H1 (cell line): ENCODE data around the gene CEP104. TPM values are rescaled to one million over a fixed set of nuclear protein-coding genes. Genes with fewer than 3 reads are reported as not detected.

ENCODE experiments used
- CTCF ChIA-PET: fragments of 300-600 bp; sonication (Branson Sonifier 250); formaldehyde crosslinking; loops from one replicate; lab custom pipeline; 2021; ENCODE audit not compliant: partially characterized antibody; lab: Charles Lee
- POLR2A ChIA-PET: fragments of 300-600 bp; sonication (Branson Sonifier 250); formaldehyde crosslinking; loops from one replicate; lab custom pipeline; 2021; ENCODE audit warnings: inconsistent platforms; ENCODE audit not compliant: partially characterized antibody; lab: Charles Lee
- DNase-seq, 2 experiments: peaks; one replicate each; pipeline versions ENCODE4 v3.0.0 to v3.0.0-alpha.2; 2010 to 2022; ENCODE audit warnings: low spot score in 2 of 2, low read depth in 1 of 2, mixed read lengths in 1 of 2
- FAIRE-seq: peaks from 2 replicates; lab custom pipeline; 2011; peaks lifted over from hg19 to GRCh38; lab: Jason Lieb, UNC
- H2AFZ ChIP-seq: 2 replicates; pipeline ENCODE4 v1.8.1; 2012; ENCODE audit warnings: low read length, inconsistent platforms
- H2AK5ac ChIP-seq: 2 replicates; pipeline ENCODE4 v1.6.1; 2013; ENCODE audit warnings: low read depth, low read length
- H2BK120ac ChIP-seq: replicated peaks from 2 replicates; pipeline ENCODE3; 2013; ENCODE audit warnings: low read depth, low read length, inconsistent platforms
- H2BK12ac ChIP-seq: 2 replicates; pipeline ENCODE4 v1.6.1; 2013; ENCODE audit warnings: low read depth, low read length
- H2BK15ac ChIP-seq: 2 replicates; pipeline ENCODE4 v1.6.1; 2013; ENCODE audit warnings: low read length
- H2BK20ac ChIP-seq: 2 replicates; pipeline ENCODE4 v1.6.1; 2013; ENCODE audit warnings: low read length
- H2BK5ac ChIP-seq: 2 replicates; pipeline ENCODE4 v1.6.1; 2013; ENCODE audit warnings: low read depth, low read length
- H3K14ac ChIP-seq: 2 replicates; pipeline ENCODE4 v1.6.1; 2013; ENCODE audit warnings: inconsistent platforms; ENCODE audit not compliant: insufficient read length
- H3K18ac ChIP-seq: 2 replicates; pipeline ENCODE4 v1.6.1; 2013; ENCODE audit warnings: low read length; ENCODE audit errors: extremely low read depth
- H3K23ac ChIP-seq: 2 replicates; pipeline ENCODE4 v1.6.1; 2013; ENCODE audit warnings: inconsistent platforms; ENCODE audit not compliant: insufficient read length
- H3K23me2 ChIP-seq: 2 replicates; pipeline ENCODE4 v1.6.1; 2013; ENCODE audit warnings: low read depth, low read length
- H3K27ac ChIP-seq: 2 replicates; pipeline ENCODE4 v1.6.1; 2011; ENCODE audit warnings: low read depth, low read length, inconsistent platforms
- H3K27me3 ChIP-seq, 4 experiments: replicated peaks in 1 of 4; 1 replicate in 1 of 4; 2 replicates in 3 of 4; pipeline versions ENCODE4 v1.6.1 to v1.8.1; 2011 to 2013; ENCODE audit warnings: low read length in 3 of 4, mild to moderate bottlenecking in 3 of 4, inconsistent platforms in 2 of 4, mixed read lengths in 2 of 4, moderate library complexity in 1 of 4; ENCODE audit not compliant: control insufficient read depth in 3 of 4, insufficient read depth in 3 of 4; ENCODE audit errors: extremely low read depth in 1 of 4
- H3K36me3 ChIP-seq, 4 experiments: 2 replicates each; pipeline versions ENCODE4 v1.6.1 to v1.8.1; 2011 to 2013; ENCODE audit warnings: mild to moderate bottlenecking in 4 of 4, low read length in 3 of 4, moderate library complexity in 2 of 4, control low read depth in 1 of 4, inconsistent platforms in 1 of 4; ENCODE audit not compliant: insufficient read depth in 4 of 4, control insufficient read depth in 2 of 4
- H3K4ac ChIP-seq: replicated peaks from 2 replicates; pipeline ENCODE3; 2013; ENCODE audit warnings: low read length, low read depth, mixed read lengths, inconsistent platforms; ENCODE audit not compliant: insufficient read length
- H3K4me1 ChIP-seq, 4 experiments: replicated peaks in 1 of 4; 1 replicate in 1 of 4; 2 replicates in 3 of 4; pipeline versions ENCODE4 v1.6.1 to v1.8.1; 2011 to 2013; ENCODE audit warnings: low read length in 3 of 4, inconsistent platforms in 2 of 4, mixed read lengths in 1 of 4; ENCODE audit not compliant: insufficient read depth in 4 of 4, control insufficient read depth in 3 of 4
- H3K4me2 ChIP-seq, 2 experiments: 2 replicates each; pipeline versions ENCODE4 v1.6.1 to v1.8.1; 2011 to 2013; ENCODE audit warnings: low read depth in 2 of 2, low read length in 2 of 2, control low read depth in 1 of 2, inconsistent platforms in 1 of 2, mild to moderate bottlenecking in 1 of 2; ENCODE audit not compliant: insufficient read depth in 1 of 2
- H3K4me3 ChIP-seq, 4 experiments: fragments of 200-600, 300-600 bp in 1 of 4; sonication (generic), shearing (Covaris generic), sonication (Bioruptor Twin) in 1 of 4; 2 replicates each; pipeline versions ENCODE4 v1.5.1 to v1.8.1; 2011 to 2016; ENCODE audit warnings: low read length in 4 of 4, low read depth in 3 of 4, control low read depth in 2 of 4, inconsistent platforms in 2 of 4, mild to moderate bottlenecking in 2 of 4, mixed read lengths in 1 of 4, moderate library complexity in 1 of 4; ENCODE audit not compliant: insufficient read depth in 2 of 4; ENCODE audit errors: extremely low read depth in 1 of 4
- H3K56ac ChIP-seq: replicated peaks from 2 replicates; pipeline ENCODE3; 2013; ENCODE audit warnings: low read depth, mild to moderate bottlenecking, mixed read lengths, low read length, inconsistent platforms; ENCODE audit not compliant: insufficient read length
- H3K79me1 ChIP-seq: 2 replicates; pipeline ENCODE4 v1.6.1; 2013; ENCODE audit warnings: low read depth, low read length, control low read depth
- H3K79me2 ChIP-seq, 2 experiments: 2 replicates each; pipeline versions ENCODE4 v1.6.1 to v1.8.1; 2012 to 2013; ENCODE audit warnings: low read length in 2 of 2, mild to moderate bottlenecking in 2 of 2, inconsistent platforms in 1 of 2; ENCODE audit not compliant: insufficient read depth in 2 of 2, control insufficient read depth in 1 of 2
- H3K9ac ChIP-seq, 4 experiments: replicated peaks in 1 of 4; 1 replicate in 1 of 4; 2 replicates in 3 of 4; pipeline versions ENCODE4 v1.6.1 to v1.8.1; 2011 to 2013; ENCODE audit warnings: low read depth in 3 of 4, low read length in 3 of 4, control low read depth in 2 of 4, mild to moderate bottlenecking in 2 of 4, moderate library complexity in 2 of 4, inconsistent platforms in 1 of 4; ENCODE audit errors: extremely low read depth in 1 of 4
- H3K9me3 ChIP-seq, 2 experiments: 2 replicates each; pipeline versions ENCODE4 v1.6.1 to v1.8.1; 2012 to 2013; ENCODE audit warnings: mild to moderate bottlenecking in 2 of 2, moderate library complexity in 2 of 2, control low read depth in 1 of 2, inconsistent platforms in 1 of 2, low read depth in 1 of 2, low read length in 1 of 2, mixed read lengths in 1 of 2; ENCODE audit not compliant: insufficient read depth in 2 of 2
- H4K20me1 ChIP-seq, 2 experiments: replicated peaks in 1 of 2; 2 replicates each; pipeline versions ENCODE3 to v1.8.1; 2011 to 2013; ENCODE audit warnings: inconsistent platforms in 2 of 2, low read length in 2 of 2, mild to moderate bottlenecking in 1 of 2; ENCODE audit not compliant: insufficient read depth in 2 of 2, control insufficient read depth in 1 of 2
- H4K5ac ChIP-seq: 2 replicates; pipeline ENCODE4 v1.6.1; 2013; ENCODE audit warnings: low read length, low read depth, mixed read lengths, inconsistent platforms; ENCODE audit not compliant: insufficient read length
- H4K8ac ChIP-seq: 2 replicates; pipeline ENCODE4 v1.8.0; 2013; ENCODE audit warnings: mild to moderate bottlenecking, moderate library complexity, low read length, inconsistent platforms; ENCODE audit not compliant: insufficient read depth; ENCODE audit errors: extremely low read depth
- H4K91ac ChIP-seq: replicated peaks from 2 replicates; pipeline ENCODE3; 2013; ENCODE audit warnings: low read length, mixed read lengths, inconsistent platforms; ENCODE audit not compliant: insufficient read length
- ASH2L ChIP-seq: fragments of 200-600, 300-600 bp; sonication (generic); IDR thresholded peaks from one replicate; pipeline ENCODE4 v1.7.1; 2017; ENCODE audit warnings: low read length
- CTBP2 ChIP-seq: IDR thresholded peaks from 2 replicates; pipeline ENCODE4 v1.7.0; 2011; ENCODE audit warnings: borderline replicate concordance, mild to moderate bottlenecking, moderate library complexity, mixed read lengths, low read length; ENCODE audit not compliant: insufficient read depth, insufficient read length
- EP300 ChIP-seq, 2 experiments: IDR thresholded peaks; 1 replicate in 1 of 2; 2 replicates in 1 of 2; pipeline ENCODE4 v1.6.1; 2011 to 2012; ENCODE audit warnings: low read depth in 2 of 2, low read length in 2 of 2, mild to moderate bottlenecking in 2 of 2, borderline replicate concordance in 1 of 2, inconsistent platforms in 1 of 2, moderate library complexity in 1 of 2
- FOSL1 ChIP-seq: IDR thresholded peaks from 2 replicates; pipeline ENCODE4 v1.6.1; 2011; ENCODE audit warnings: mild to moderate bottlenecking, low read depth, low read length, moderate library complexity; ENCODE audit not compliant: insufficient read depth
- KDM1A ChIP-seq: fragments of 200-600, 300-600 bp; sonication (generic); IDR thresholded peaks from 2 replicates; pipeline ENCODE4 v1.7.1; 2016; ENCODE audit warnings: mild to moderate bottlenecking, low read length, borderline replicate concordance
- KDM5A ChIP-seq: fragments of 200-600 bp; IDR thresholded peaks from 2 replicates; pipeline ENCODE4 v1.7.1; 2012; ENCODE audit warnings: mild to moderate bottlenecking, low read length, inconsistent platforms, mixed read lengths
- MAX ChIP-seq: IDR thresholded peaks from 2 replicates; pipeline ENCODE4 v1.6.1; 2012; ENCODE audit warnings: inconsistent platforms
- RBBP5 ChIP-seq: IDR thresholded peaks from 2 replicates; pipeline ENCODE4 v1.7.1; 2012; ENCODE audit warnings: low read depth, mild to moderate bottlenecking, inconsistent platforms, low read length, moderate library complexity, borderline replicate concordance
- RFX5 ChIP-seq: IDR thresholded peaks from 2 replicates; pipeline ENCODE4 v1.6.1; 2011; ENCODE audit warnings: low read depth, low read length, improper control_type of control experiment, borderline replicate concordance
- RXRA ChIP-seq: IDR thresholded peaks from 2 replicates; pipeline ENCODE4 v1.6.1; 2011; ENCODE audit warnings: low read depth, mild to moderate bottlenecking, low read length, moderate library complexity; ENCODE audit not compliant: insufficient read depth
- SIN3A ChIP-seq, 2 experiments: IDR thresholded peaks in 1 of 2; conservative IDR thresholded peaks in 1 of 2; 2 replicates each; pipeline ENCODE4 v1.6.1; 2011 to 2012; ENCODE audit warnings: low read length in 2 of 2, improper control_type of control experiment in 1 of 2, low read depth in 1 of 2, mild to moderate bottlenecking in 1 of 2
- TEAD4 ChIP-seq: IDR thresholded peaks from 2 replicates; pipeline ENCODE4 v1.6.1; 2012; ENCODE audit warnings: low read depth, low read length, inconsistent platforms, mixed read lengths
- WGBS, 2 experiments: shearing (Covaris generic) in 1 of 2; methylation state at CpG; one replicate each; pipeline versions ENCODE4 v1.1.6 to v1.1.7; 2013 to 2015; ENCODE audit warnings: low lambda C conversion rate in 2 of 2, mixed read lengths in 2 of 2, inconsistent platforms in 1 of 2, low coverage in 1 of 2, missing lambda C conversion rate in 1 of 2; ENCODE audit not compliant: insufficient replicate concordance in 2 of 2, insufficient coverage in 1 of 2, insufficient read length in 1 of 2; ENCODE audit errors: extremely low coverage in 1 of 2, missing lambda C conversion rate in 1 of 2; 5-methylcytosine and 5-hydroxymethylcytosine counted together
- polyA plus RNA-seq, 7 experiments: library from polyadenylated mRNA; depleted of rRNA in 3 of 7; stranded (reverse) in 5 of 7; unstranded in 2 of 7; fragments of >200 nt in 5 of 7; fragments of 200-250 nt in 2 of 7; gene quantifications; 1 replicate in 5 of 7; 2 replicates in 1 of 7; 4 replicates in 1 of 7; pipeline versions ENCODE4 v1.2.1 to v1.2.3, GENCODE V29; 2011 to 2013; ENCODE audit warnings: missing spikeins in 2 of 7, mixed read lengths in 2 of 7
- total RNA-seq: library from RNA; stranded (reverse); fragmentation: NEBNext Ultra II Directional; extraction: Animal tissue kit (Norgen Biotek cat#: 25700); gene quantifications from 2 replicates; pipeline ENCODE4 v1.2.1, GENCODE V29; 2021

The CEP104 gene
- total and polyA plus RNA-seq, 2 of the 8 experiments (the other 6 are each of a cell fraction or from before 2014, with no cell fraction given), result 8.0 to 43.9 TPM

DNA sequence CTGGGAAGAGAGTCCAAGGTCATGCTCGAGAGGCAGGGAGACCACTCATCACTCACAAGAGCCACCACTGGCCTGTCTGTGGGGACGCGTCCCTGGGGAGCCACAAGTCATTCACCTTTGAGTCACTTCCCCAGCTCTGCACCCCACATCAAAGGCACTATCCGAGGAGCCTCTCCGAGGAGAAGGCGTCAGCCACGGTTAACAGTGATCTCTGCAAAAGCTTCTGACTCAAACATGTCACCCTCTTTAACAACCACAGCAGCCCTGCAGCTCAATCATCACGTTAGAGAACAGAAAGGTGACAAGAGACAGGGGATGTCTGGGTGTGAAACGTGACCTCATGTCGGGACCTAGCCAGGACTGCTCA, 69.7 kb downstream of the CEP104 start:
- H4K8ac ChIP-seq, result no peak overlapping the region
- H3K36me3 ChIP-seq, result peaks cover 18 to 39% (median 35%) of the 10 kb centered on the region in 4 experiments
- peaks cover 3 to 23% (median 16%) of the 10 kb centered on the region in 4 experiments for H3K4me1 ChIP-seq
- H3K79me1 ChIP-seq, result peaks cover 31% of the 10 kb centered on the region
- FAIRE-seq (no peak), DNase-seq (no peak)
- H3K27me3 ChIP-seq, result no peaks in the 10 kb centered on the region
- H2BK20ac ChIP-seq, result no peak overlapping the region
- H3K79me2 ChIP-seq, result peaks cover 9 to 52% of the 10 kb centered on the region in 2 experiments
- H3K56ac ChIP-seq, result no peak overlapping the region
- H3K9ac ChIP-seq, result no peak overlapping the region
- no peaks in the 10 kb centered on the region for H3K9me3 ChIP-seq
- ChIA-PET POLR2A (interaction anchor here (1.1 to 9.8 kb wide), 5 partner anchors 9 to 62 kb away, joined by 3 to 84 read pairs (median 4); partner anchors contain the start of gene LRRC47), CTCF (interaction anchor here (0.5 to 5.7 kb wide), 11 partner anchors 9 to 940 kb away, joined by 3 to 40 read pairs (median 4); partner anchors contain the start of gene LRRC47)
- no peak overlapping the region for H3K4me3 ChIP-seq
- no peaks in the 10 kb centered on the region for H3K23me2 ChIP-seq
- no peak overlapping the region for H3K18ac ChIP-seq
- H2AFZ ChIP-seq, result no peak overlapping the region
- no peak overlapping the region for H2BK15ac ChIP-seq
- no peak overlapping the region for H3K14ac ChIP-seq
- H2BK120ac ChIP-seq, result no peak overlapping the region
- H3K23ac ChIP-seq, result no peak overlapping the region
- H2BK5ac ChIP-seq, result no peak overlapping the region; the same call in 1 of the 2 replicates
- H4K5ac ChIP-seq, result no peak overlapping the region
- no peak overlapping the region for H4K91ac ChIP-seq
- H3K4me2 ChIP-seq, result no peak overlapping the region
- no peak overlapping the region for H2AK5ac ChIP-seq
- H3K27ac ChIP-seq, result no peak overlapping the region
- 90% methylated on average over 10 of the region's 10 CpGs; no CpG with 5 or more reads in 1 of the 2 experiments for WGBS, 2 experiments
- no peak overlapping the region for H2BK12ac ChIP-seq
- peaks cover 11 to 27% of the 10 kb centered on the region in 2 experiments for H4K20me1 ChIP-seq
- H3K4ac ChIP-seq, result no peak overlapping the region
- TF ChIP-seq SIN3A (conservative IDR thresholded peaks at IDR 0.05 in 1 of 2, IDR thresholded peaks at IDR 0.05 in 1 of 2; ENCODE audit: low read depth in 1 of 2, low read length in 2 of 2) (no peak), RFX5 (no peak), FOSL1 (no peak), TEAD4 (no peak), KDM1A (no peak), RXRA (no peak), EP300 (IDR thresholded peaks at IDR 0.05; ENCODE audit: borderline replicate concordance in 1 of 2, low read depth in 2 of 2, low read length in 2 of 2) (no peak), ASH2L (no peak), KDM5A (no peak), RBBP5 (no peak), CTBP2 (no peak), MAX (no peak)
